Measurements from ENCODE around the gene NFATC2. TPM values are rescaled to one million over a fixed set of nuclear protein-coding genes. Genes with fewer than 3 reads are reported as not detected.

The NFATC2 gene
- polyA plus RNA-seq, 1 of the 3 experiments (the other 2 are of a cell fraction): 0.36 TPM

DNA sequence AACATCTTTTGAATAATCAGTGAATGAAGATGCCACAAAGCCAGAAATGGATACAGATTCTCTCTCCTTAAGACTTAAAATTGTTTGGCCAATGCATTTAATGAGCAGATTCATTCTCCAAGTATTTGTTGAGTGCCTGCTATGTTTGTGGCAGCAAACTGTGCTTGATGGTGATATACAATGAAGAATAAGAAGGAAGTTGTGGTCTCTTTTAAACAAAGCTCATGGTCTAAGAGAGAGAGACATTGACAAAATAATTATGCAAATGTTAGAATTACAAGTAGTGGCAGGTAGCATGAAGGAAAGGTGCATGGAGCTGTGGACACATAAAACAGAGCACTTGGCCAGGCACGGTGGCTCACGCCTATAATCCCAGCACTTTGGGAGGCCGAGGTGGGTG, 28.3 kb downstream of the NFATC2 start:
- no peak overlapping the region for H3K4me3 ChIP-seq (ENCODE audit: low read depth in 2 of 2, low read length in 1 of 2)
- H3K4me1 ChIP-seq (ENCODE audit: control insufficient read depth in 1 of 2, insufficient read depth in 2 of 2, low read depth in 1 of 2, low read length in 1 of 2): no peaks in the 10 kb centered on the region; a peak in 1 of 4 replicates
- no peaks in the 10 kb centered on the region for H3K36me3 ChIP-seq (replicated peaks in 1 of 2; ENCODE audit: control insufficient read depth in 1 of 2, insufficient read depth in 2 of 2, low read length in 1 of 2)
- H3K79me2 ChIP-seq (ENCODE audit: insufficient read depth): no peaks in the 10 kb centered on the region; the same call in 1 of the 2 replicates
- H3K27ac ChIP-seq (ENCODE audit: low read depth in 2 of 2, low read length in 1 of 2): no peak overlapping the region
- WGBS (ENCODE audit: low lambda C conversion rate): 84% methylated on average over 3 of the region's 3 CpGs
- TF ChIP-seq, protein P1, sequence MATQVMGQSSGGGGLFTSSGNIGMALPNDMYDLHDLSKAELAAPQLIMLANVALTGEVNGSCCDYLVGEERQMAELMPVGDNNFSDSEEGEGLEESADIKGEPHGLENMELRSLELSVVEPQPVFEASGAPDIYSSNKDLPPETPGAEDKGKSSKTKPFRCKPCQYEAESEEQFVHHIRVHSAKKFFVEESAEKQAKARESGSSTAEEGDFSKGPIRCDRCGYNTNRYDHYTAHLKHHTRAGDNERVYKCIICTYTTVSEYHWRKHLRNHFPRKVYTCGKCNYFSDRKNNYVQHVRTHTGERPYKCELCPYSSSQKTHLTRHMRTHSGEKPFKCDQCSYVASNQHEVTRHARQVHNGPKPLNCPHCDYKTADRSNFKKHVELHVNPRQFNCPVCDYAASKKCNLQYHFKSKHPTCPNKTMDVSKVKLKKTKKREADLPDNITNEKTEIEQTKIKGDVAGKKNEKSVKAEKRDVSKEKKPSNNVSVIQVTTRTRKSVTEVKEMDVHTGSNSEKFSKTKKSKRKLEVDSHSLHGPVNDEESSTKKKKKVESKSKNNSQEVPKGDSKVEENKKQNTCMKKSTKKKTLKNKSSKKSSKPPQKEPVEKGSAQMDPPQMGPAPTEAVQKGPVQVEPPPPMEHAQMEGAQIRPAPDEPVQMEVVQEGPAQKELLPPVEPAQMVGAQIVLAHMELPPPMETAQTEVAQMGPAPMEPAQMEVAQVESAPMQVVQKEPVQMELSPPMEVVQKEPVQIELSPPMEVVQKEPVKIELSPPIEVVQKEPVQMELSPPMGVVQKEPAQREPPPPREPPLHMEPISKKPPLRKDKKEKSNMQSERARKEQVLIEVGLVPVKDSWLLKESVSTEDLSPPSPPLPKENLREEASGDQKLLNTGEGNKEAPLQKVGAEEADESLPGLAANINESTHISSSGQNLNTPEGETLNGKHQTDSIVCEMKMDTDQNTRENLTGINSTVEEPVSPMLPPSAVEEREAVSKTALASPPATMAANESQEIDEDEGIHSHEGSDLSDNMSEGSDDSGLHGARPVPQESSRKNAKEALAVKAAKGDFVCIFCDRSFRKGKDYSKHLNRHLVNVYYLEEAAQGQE (IDR thresholded peaks at IDR 0.05; ENCODE audit: low read depth, low read length): no peak
- TF ChIP-seq MXI1 (IDR thresholded peaks at IDR 0.05; ENCODE audit: low read depth, low read length) (no peak), NRF1 (IDR thresholded peaks at IDR 0.05; ENCODE audit: low read depth, low read length) (no peak), FOXM1 (IDR thresholded peaks at IDR 0.05; ENCODE audit: low read depth) (no peak), CHD2 (IDR thresholded peaks at IDR 0.05; ENCODE audit: low read length, partially characterized antibody) (no peak), POLR2AphosphoS5 (IDR thresholded peaks at IDR 0.05; ENCODE audit: low read depth, low read length) (no peak), USF2 (IDR thresholded peaks at IDR 0.05; ENCODE audit: borderline replicate concordance, low read depth, low read length) (no peak), TAF1 (IDR thresholded peaks at IDR 0.05; ENCODE audit: borderline replicate concordance, low read depth, low read length) (no peak), TEAD4 (IDR thresholded peaks at IDR 0.05; ENCODE audit: borderline replicate concordance, insufficient read depth) (no peak), RXRA (IDR thresholded peaks at IDR 0.05; ENCODE audit: borderline replicate concordance, low read depth) (no peak), SIN3A (IDR thresholded peaks at IDR 0.05; ENCODE audit: borderline replicate concordance, low read depth, low read length) (no peak), NFIC (IDR thresholded peaks at IDR 0.05; ENCODE audit: borderline replicate concordance) (no peak), FOXJ3 (CRISPR knock-in tag; IDR thresholded peaks at IDR 0.05) (no peak), TCF12 (IDR thresholded peaks at IDR 0.05) (no peak), MEF2A (IDR thresholded peaks at IDR 0.05; ENCODE audit: borderline replicate concordance, low read depth) (no peak), GATA2 (CRISPR knock-in tag; IDR thresholded peaks at IDR 0.05) (no peak)
- TF ChIP-seq, protein P2, sequence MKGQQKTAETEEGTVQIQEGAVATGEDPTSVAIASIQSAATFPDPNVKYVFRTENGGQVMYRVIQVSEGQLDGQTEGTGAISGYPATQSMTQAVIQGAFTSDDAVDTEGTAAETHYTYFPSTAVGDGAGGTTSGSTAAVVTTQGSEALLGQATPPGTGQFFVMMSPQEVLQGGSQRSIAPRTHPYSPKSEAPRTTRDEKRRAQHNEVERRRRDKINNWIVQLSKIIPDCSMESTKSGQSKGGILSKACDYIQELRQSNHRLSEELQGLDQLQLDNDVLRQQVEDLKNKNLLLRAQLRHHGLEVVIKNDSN (IDR thresholded peaks at IDR 0.05; ENCODE audit: borderline replicate concordance, low read depth): no peak
- H3K27me3 ChIP-seq (ENCODE audit: insufficient read depth): no peaks in the 10 kb centered on the region
- no peak overlapping the region for H2AFZ ChIP-seq (ENCODE audit: low read depth)
- peaks cover 7% of the 10 kb centered on the region for H3F3A ChIP-seq (replicated peaks; ENCODE audit: insufficient read depth)
- DNase-seq: no peak
- H3K4me2 ChIP-seq: no peak overlapping the region
- CTCF ChIA-PET: interaction anchor here (1.5 kb wide), 1 partner anchor 526 kb away, joined by 4 read pairs; no protein-coding TSS in a partner anchor
- no peak overlapping the region for H3K9ac ChIP-seq
- H3K9me3 ChIP-seq: no peaks in the 10 kb centered on the region
- H3K9me2 ChIP-seq: no peaks in the 10 kb centered on the region
- no peaks in the 10 kb centered on the region for H4K20me1 ChIP-seq (ENCODE audit: insufficient read depth)
- POLR2A ChIA-PET: no interaction called here
